Activated naive CD4-positive, alpha-beta T cell treated with anti-CD3 and anti-CD28 coated beads for 36 hours (primary cell): Measurements from ENCODE around the gene PFKP. TPM values are rescaled to one million over a fixed set of nuclear protein-coding genes. Genes with fewer than 3 reads are reported as not detected.

Source experiments
- CTCF ChIA-PET: fragments of 350-600 bp; sonication (Branson Sonifier 250); formaldehyde crosslinking; loops from one replicate; lab custom pipeline; 2021; ENCODE audit warnings: antibody characterized with exemption; lab: Charles Lee
- DNase-seq: peaks from one replicate; pipeline ENCODE4 v3.0.0-alpha.2; 2020
- H3K27ac Mint-ChIP-seq: one replicate; pipeline ENCODE4 v1.8.0; 2021; ENCODE audit warnings: mild to moderate bottlenecking, mixed read lengths
- H3K27me3 Mint-ChIP-seq: one replicate; pipeline ENCODE4 v1.8.0; 2021; ENCODE audit warnings: low read depth, mixed read lengths
- H3K36me3 Mint-ChIP-seq: one replicate; pipeline ENCODE4 v1.8.0; 2021; ENCODE audit warnings: low read depth, mixed read lengths
- H3K4me1 Mint-ChIP-seq: one replicate; pipeline ENCODE4 v1.8.0; 2021; ENCODE audit warnings: low read depth, mixed read lengths
- H3K4me3 Mint-ChIP-seq: one replicate; pipeline ENCODE4 v1.8.0; 2021; ENCODE audit warnings: mild to moderate bottlenecking, moderate library complexity, mixed read lengths
- H3K9me3 Mint-ChIP-seq: one replicate; pipeline ENCODE4 v1.8.0; 2021; ENCODE audit warnings: mixed read lengths
- intact Hi-C: fragments of 100-400 bp; cut with micrococcal nuclease; formaldehyde crosslinking; loops from one replicate; pipeline ENCODE4 v1.15.1; 2023
- total RNA-seq, 2 experiments: library from RNA; stranded (reverse); gene quantifications; one replicate each; pipeline ENCODE4 v1.2.3, GENCODE V29; 2021

PFKP gene
- total RNA-seq, 2 experiments from 2014 or later, result 96.2 to 99.7 TPM

DNA sequence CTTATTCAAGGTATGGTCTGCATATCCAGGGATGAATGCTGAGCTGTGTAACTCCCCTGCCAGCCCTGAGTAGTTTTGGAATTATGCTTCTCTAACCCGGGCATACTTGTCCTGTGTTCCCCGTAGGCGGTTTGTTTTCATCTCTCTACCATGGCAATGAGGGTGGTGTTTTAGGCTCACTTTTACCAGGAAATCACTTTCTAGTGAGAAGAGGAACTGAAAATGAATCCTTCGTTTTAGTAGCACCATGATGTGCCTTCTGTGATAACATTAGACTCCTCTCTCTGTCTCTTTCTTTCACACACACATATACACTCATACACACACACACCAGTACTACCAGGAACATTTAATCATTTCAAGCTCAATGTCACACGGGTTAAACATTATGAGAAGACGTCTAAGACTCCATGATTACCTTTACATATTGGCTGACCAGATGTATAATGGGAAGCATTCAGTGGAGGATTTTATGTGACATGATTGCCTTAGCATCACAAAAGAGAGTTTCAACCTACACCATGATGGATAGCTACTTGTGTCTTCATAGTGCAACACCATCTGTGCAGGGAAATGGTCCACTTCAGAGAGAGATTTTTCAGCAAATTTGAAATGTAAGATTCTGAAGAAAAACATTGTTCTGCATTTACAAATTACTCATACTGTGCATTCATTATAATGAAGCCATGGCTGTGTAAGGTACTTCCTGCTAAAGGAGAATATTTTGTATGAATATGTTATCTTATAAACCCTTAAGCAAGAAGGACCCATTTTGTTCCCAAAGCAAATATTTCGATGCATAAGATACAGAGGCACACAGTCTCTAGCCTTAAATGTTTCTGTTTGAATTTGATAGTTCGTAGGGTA lies 31.0 kb upstream of the PFKP start:
- no peak overlapping the region for H3K27ac Mint-ChIP-seq
- intact Hi-C loops, result no loop called here

DNA sequence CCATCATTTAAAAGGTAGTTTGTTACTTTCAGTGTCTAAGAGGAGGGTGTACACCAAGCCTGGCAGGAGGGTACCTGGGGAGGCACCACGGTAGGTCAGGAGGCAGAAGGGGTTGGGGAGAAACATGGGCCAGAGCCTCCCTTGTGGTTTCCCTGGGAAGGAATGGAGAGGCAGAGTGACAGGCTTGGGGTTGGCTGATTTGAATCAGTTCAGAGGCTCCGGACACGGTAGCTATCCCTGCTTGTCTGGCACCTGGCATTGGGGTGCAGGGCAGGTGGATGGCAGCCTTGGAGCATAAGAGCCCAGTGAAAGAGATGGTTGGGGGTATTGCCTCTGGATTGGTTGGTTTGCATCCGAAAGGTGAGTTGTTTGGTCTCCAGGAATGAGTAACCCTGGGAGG lies 30.2 kb upstream of the PFKP start:
- H3K27me3 Mint-ChIP-seq, result peaks cover 18% of the 10 kb centered on the region
- no peaks in the 10 kb centered on the region for H3K36me3 Mint-ChIP-seq
- CTCF ChIA-PET, result interaction anchor here (0.6 to 0.8 kb wide), 2 partner anchors 11 to 109 kb away, joined by 3 read pairs; no protein-coding TSS in a partner anchor
- DNase-seq, result no peak
- peaks cover 2% of the 10 kb centered on the region for H3K4me1 Mint-ChIP-seq
- intact Hi-C loops, result no loop called here
- no peak overlapping the region for H3K27ac Mint-ChIP-seq
- no peak overlapping the region for H3K4me3 Mint-ChIP-seq
- peaks cover 3% of the 10 kb centered on the region for H3K9me3 Mint-ChIP-seq

More for the DNA sequence above, 31.0 kb upstream of the PFKP start:
- H3K4me3 Mint-ChIP-seq, result no peak overlapping the region
- H3K9me3 Mint-ChIP-seq, result peaks cover 3% of the 10 kb centered on the region
- CTCF ChIA-PET, result no interaction called here
- peaks cover 2% of the 10 kb centered on the region for H3K4me1 Mint-ChIP-seq
- no peaks in the 10 kb centered on the region for H3K36me3 Mint-ChIP-seq
- peaks cover 22% of the 10 kb centered on the region for H3K27me3 Mint-ChIP-seq
- no peak for DNase-seq

DNA sequence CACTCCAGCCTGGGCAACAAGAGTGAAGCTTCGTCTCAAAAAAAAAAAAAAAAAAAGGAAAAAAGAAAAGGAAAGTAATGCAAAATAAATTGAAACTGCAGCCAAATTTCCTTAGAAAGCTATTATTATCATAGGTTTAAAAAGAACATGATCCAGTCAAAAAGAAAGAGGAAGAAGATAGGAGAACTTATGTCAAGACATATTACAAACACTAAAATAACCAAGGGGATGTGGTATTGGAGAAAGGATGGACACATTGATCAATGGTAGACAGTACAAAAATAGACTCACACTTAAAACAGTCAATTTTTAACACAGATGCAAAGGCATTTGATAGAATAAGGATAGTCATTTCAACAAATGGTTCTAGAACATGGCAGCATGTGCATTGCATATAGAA lies 27.3 kb upstream of the PFKP start:
- CTCF ChIA-PET, result no interaction called here
- H3K27me3 Mint-ChIP-seq, result peaks cover 15% of the 10 kb centered on the region

DNA sequence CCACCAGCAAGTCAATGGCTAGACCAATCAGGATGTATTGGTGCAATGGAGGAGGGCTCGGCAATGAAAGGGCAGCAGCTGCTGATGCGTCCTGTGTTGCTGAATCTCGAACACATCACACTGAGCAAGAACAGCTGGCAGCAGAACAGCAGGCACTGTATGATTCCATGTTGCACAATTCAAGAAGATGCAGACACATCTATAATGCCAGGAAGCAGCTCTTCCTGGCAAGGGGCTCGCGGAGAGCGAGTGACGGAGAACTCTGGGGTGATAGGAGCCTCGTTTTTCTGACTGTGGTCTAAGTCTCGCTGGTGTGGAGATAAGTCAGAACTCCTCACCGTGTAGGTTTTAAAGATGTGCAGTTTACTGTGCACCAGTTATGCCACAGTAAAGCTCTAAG lies 24.8 kb upstream of the PFKP start:
- H3K4me1 Mint-ChIP-seq, result peaks cover 2% of the 10 kb centered on the region
- peaks cover 2% of the 10 kb centered on the region for H3K9me3 Mint-ChIP-seq
- no peak overlapping the region for H3K4me3 Mint-ChIP-seq
- H3K36me3 Mint-ChIP-seq, result no peaks in the 10 kb centered on the region
- no peak for DNase-seq
- CTCF ChIA-PET, result interaction anchor here (0.9 to 1.7 kb wide), 3 partner anchors 32 to 117 kb away, joined by 3 to 8 read pairs (median 5); no protein-coding TSS in a partner anchor
- intact Hi-C loops, result loop anchor here (2.0 kb wide), 1 partner anchor 64 kb away; no protein-coding TSS in a partner anchor
- H3K27me3 Mint-ChIP-seq, result peaks cover 3% of the 10 kb centered on the region
- H3K27ac Mint-ChIP-seq, result no peak overlapping the region

More for the DNA sequence above, 27.3 kb upstream of the PFKP start:
- Mint-ChIP-seq H3K4me3 (no peak overlapping the region), H3K27ac (no peak overlapping the region), H3K4me1 (peaks cover 5% of the 10 kb centered on the region), H3K36me3 (no peaks in the 10 kb centered on the region), H3K9me3 (peaks cover 3% of the 10 kb centered on the region)
- intact Hi-C loops, result no loop called here
- no peak for DNase-seq

DNA sequence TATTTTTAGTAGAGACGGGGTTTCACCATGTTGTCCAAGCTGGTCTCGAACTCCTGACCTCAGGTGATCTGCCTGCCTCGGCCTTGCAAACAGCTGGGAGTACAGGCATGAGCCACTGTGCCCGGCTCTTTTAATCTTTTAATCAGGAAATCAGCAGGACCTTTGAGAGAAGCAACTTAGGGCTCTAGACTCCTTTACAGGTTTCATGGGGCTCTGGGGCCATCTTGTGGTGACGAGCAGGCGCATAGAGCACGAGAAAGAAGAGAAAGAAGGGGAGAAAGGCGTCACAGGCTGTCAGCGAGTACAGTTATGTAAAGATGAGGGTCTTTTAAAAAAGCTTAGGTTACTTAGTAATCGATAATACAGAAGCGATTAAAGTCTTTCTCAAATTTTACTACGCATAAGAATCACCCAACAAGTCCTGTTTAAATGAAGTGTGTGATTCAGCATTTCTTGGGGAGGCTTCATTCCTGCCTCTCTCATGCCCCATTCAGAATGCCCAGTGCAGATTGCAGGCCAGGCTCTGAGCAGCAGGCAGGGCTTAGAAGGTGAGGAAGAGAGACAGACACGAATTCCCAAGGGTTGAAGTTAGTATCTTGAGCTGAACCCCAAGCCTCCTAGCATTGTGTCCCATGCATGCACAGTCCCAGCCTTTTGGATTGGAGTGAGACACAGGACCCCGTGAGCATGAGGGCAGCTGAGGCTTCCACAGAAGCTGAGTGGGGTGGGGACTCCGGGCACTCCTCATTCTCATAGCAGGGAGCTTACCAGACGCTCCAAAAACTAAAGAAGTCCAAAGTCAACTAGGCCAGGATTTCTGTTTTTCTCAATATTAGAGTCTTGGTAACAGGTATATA lies 23.6 kb upstream of the PFKP start:
- DNase-seq, result peak; percentile 74
- H3K27ac Mint-ChIP-seq, result no peak overlapping the region
- no peak overlapping the region for H3K4me3 Mint-ChIP-seq
- H3K27me3 Mint-ChIP-seq, result peaks cover 2% of the 10 kb centered on the region
- intact Hi-C loops, result loop anchor here (1.0 to 2.0 kb wide), 3 partner anchors 65 to 204 kb away; no protein-coding TSS in a partner anchor
- CTCF ChIA-PET, result interaction anchor here (0.6 to 3.0 kb wide), 8 partner anchors 26 to 199 kb away, joined by 3 to 29 read pairs (median 5); no protein-coding TSS in a partner anchor
- no peaks in the 10 kb centered on the region for H3K36me3 Mint-ChIP-seq
- H3K4me1 Mint-ChIP-seq, result peaks cover 2% of the 10 kb centered on the region
- peaks cover 2% of the 10 kb centered on the region for H3K9me3 Mint-ChIP-seq

DNA sequence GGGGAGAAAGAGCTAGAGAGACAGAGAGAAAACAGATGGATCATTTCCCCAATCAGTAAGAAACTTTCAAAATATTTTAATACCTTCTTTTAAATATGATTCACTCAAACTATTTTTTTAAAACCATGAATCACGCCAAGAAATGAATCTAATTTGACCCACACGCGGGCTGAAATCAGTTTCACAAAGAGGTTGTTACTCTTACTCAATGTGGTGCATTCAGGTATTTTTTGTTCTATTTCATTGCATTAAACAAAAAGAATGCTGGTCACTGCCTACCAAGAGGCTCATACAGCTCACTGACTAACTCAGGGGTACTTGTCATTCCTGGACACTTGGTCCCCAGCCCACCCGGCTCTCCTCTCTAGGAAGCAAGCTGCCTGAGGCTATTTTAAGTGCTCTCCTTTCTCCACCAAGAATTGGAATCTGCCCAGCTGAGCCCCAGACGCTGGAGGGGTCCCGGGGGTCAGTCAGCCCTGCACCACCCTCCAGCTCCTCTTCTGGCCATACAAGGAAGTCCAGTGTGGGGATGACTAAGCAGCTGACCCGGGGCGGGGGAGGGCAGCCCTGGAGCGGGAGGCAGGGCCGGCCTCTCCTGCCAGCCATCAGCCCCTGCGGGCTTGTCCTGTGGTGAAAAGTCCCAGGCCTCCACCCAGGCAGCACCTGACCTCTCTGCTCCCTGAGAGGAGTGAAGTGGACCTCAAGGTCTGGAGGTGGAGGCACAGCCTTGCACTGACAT lies 21.7 kb upstream of the PFKP start:
- H3K4me3 Mint-ChIP-seq, result no peak overlapping the region
- H3K4me1 Mint-ChIP-seq, result peaks cover 2% of the 10 kb centered on the region
- intact Hi-C loops, result no loop called here
- CTCF ChIA-PET, result interaction anchor here (3.0 kb wide), 1 partner anchor 117 kb away, joined by 29 read pairs; no protein-coding TSS in a partner anchor
- no peak overlapping the region for H3K27ac Mint-ChIP-seq
- no peak for DNase-seq
- H3K9me3 Mint-ChIP-seq, result no peaks in the 10 kb centered on the region
- H3K36me3 Mint-ChIP-seq, result no peaks in the 10 kb centered on the region
- peaks cover 10% of the 10 kb centered on the region for H3K27me3 Mint-ChIP-seq

DNA sequence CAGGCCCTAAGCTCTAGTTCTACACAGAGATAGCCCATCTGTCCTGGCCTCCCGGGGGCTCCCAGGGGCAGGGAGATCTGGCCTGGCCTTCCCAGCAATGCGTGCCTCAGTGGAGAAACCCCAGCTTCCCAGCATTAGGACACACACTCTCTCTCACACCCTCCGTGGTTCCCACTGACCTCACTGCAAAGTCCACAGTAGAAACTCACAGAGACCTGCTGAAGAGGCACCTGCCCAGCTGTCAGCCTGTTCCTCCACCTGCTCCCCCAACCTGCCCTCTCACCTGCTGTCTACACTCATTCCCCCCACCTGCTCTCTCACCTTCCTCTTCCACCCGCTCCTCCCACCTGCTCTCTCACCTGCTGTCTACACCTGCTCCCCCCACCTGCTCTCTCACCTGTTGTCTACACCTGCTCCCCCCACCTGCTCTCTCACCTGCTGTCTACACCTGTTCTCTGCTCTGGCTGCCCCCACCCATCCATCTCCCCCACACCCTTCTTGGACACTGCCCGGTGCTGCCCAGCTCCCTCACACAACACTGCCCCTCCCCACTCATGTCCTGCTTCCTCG lies 21.1 kb upstream of the PFKP start:
- CTCF ChIA-PET, result interaction anchor here (3.0 kb wide), 1 partner anchor 117 kb away, joined by 29 read pairs; no protein-coding TSS in a partner anchor
- Mint-ChIP-seq H3K9me3 (no peaks in the 10 kb centered on the region), H3K4me3 (no peak overlapping the region), H3K27ac (no peak overlapping the region), H3K36me3 (no peaks in the 10 kb centered on the region), H3K4me1 (peaks cover 2% of the 10 kb centered on the region), H3K27me3 (peaks cover 10% of the 10 kb centered on the region)
- intact Hi-C loops, result no loop called here
- no peak for DNase-seq

DNA sequence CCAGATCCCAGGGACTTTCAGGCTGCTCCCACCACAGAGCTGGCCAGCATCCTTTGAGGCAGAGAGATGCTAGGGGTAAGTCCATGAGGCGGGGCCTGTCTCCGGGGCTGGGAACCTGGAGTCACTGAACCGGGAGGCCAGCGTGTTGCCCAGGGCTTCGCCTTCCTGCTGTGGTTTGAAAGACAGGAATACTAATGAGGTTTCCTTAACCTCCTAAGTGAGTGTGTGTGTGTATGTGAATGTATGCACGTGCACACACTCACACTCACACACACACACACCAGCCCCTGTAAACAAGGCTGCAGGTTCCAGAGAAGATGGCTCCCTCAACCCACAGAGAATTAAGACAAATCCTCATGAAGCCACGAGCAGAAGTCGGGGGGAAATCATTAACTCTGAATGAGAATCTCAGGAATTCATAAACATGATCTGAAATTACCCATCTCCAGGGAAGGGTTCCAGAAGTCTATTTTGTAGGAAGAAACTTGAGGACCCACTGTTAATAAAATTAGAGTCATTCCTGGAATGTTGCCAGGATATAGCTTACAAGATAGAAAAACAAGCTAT lies 20.3 kb upstream of the PFKP start:
- intact Hi-C loops, result no loop called here
- Mint-ChIP-seq H3K27me3 (peaks cover 14% of the 10 kb centered on the region), H3K4me1 (peaks cover 2% of the 10 kb centered on the region)

DNA sequence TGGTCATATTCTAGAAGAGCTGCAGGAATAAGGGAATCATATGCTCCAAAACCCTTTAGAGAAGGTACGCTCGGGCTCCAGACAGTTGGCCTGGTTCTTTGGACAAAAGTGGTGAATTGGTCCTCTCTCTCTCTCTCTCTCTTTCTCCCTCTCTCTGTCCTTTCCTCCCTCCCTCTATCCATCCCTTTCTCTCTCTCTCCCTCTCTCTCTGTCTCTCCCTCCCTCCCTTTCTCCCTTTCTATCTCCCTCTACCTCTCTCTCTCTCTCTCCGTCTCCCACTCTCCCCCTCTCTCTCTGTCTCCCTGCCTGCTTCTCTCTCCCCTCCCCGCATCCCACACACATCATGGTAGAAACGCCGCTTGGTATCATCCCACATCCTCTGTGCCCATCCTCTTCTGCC lies 19.8 kb upstream of the PFKP start:
- intact Hi-C loops, result no loop called here
- CTCF ChIA-PET, result no interaction called here
- no peak overlapping the region for H3K27ac Mint-ChIP-seq

More for the DNA sequence above, 20.3 kb upstream of the PFKP start:
- CTCF ChIA-PET, result no interaction called here
- H3K9me3 Mint-ChIP-seq, result no peaks in the 10 kb centered on the region
- DNase-seq, result no peak
- H3K36me3 Mint-ChIP-seq, result no peaks in the 10 kb centered on the region
- H3K27ac Mint-ChIP-seq, result no peak overlapping the region
- H3K4me3 Mint-ChIP-seq, result no peak overlapping the region

DNA sequence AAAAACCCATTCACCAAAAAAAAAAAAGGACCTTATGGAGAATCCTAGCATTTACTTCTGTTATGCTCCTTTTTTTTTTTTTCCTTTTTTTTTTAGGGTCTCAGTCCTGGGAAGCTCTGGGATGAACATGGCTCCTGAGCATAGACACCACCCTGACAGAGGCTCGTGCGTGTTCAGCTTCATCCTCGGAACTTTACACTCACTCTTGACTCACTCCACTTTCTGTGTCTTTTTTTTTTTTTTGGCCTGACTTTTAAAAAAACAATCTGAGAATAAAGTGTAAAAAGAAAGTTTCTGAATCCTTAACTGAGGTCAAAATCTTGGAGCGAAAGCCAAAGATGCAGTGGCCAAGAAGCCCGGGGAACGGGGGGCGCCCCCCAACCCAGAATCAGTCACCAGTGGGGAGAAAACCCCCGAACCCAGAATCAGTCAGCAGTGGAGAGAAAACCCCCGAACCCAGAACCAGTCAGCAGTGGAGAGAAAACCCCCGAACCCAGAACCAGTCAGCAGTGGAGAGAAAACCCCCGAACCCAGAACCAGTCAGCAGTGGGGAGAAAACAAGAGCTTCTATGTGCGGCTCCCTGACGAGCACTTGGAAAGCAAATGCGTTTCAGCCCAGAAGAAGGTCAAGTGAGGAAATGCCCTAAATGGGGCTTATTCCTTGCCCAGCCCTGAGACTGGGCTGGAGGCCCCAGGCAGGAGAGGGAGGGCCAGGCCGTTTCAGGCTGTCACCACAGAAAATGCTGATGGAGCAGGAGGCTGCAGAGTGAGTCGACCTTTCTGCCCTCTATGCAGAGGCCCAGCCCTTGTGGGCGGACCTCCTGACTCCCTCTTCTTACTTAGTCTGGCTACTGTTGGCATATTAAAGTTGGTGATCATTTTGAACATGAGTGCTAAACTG lies 19.0 kb upstream of the PFKP start:
- CTCF ChIA-PET, result no interaction called here
- Mint-ChIP-seq H3K27ac (no peak overlapping the region), H3K36me3 (no peaks in the 10 kb centered on the region), H3K27me3 (peaks cover 15% of the 10 kb centered on the region), H3K9me3 (no peaks in the 10 kb centered on the region), H3K4me3 (no peak overlapping the region), H3K4me1 (peaks cover 2% of the 10 kb centered on the region)
- intact Hi-C loops, result no loop called here
- DNase-seq, result no peak

More for the DNA sequence above, 19.8 kb upstream of the PFKP start:
- Mint-ChIP-seq H3K4me1 (peaks cover 2% of the 10 kb centered on the region), H3K27me3 (peaks cover 15% of the 10 kb centered on the region), H3K4me3 (no peak overlapping the region), H3K36me3 (no peaks in the 10 kb centered on the region), H3K9me3 (no peaks in the 10 kb centered on the region)
- no peak for DNase-seq
